Renal cortex interstitium (tissue), 11 donors: Measurements from ENCODE around the gene MBD4. TPM values are rescaled to one million over a fixed set of nuclear protein-coding genes. Genes with fewer than 3 reads are reported as not detected.
"Not testable (repeated sequence)": the region's sequence is repeated elsewhere in the genome, so short reads cannot be mapped to it uniquely, and the experiment has no call there.

ENCODE experiments used
- DNase-seq, 11 donors: peaks; one replicate each; pipeline ENCODE4 v3.0.0-alpha.2; 2013; ENCODE audit warnings: low read depth in 9 of 11, low spot score in 4 of 11; ENCODE audit errors: extremely low read depth in 1 of 11
- polyA plus RNA-seq, 3 donors: library from polyadenylated mRNA; unstranded; fragments of 120-200 nt; gene quantifications; one replicate each; pipeline ENCODE4 v1.2.1, GENCODE V29; 2013; ENCODE audit not compliant: insufficient read length in 3 of 3

The MBD4 gene
- polyA plus RNA-seq, 3 donors = 43.2 to 53.3 (median 49.5) TPM

GRCh38 chr3:129418041-129418973 is 21.4 kb downstream of the MBD4 start:
- DNase-seq = no peak

- peak in 5 of 11 donors; percentile 53 to 75 (median 74) for DNase-seq
These were observed 22.4 kb downstream of the MBD4 start for GRCh38 chr3:129417326-129417725.

GRCh38 chr3:129416415-129416814 is 23.3 kb downstream of the MBD4 start:
- no peak for DNase-seq

- DNase-seq = no peak
These were observed 23.9 kb downstream of the MBD4 start for GRCh38 chr3:129415830-129416229.

GRCh38 chr3:129415378-129415777 is 24.4 kb downstream of the MBD4 start:
- no peak for DNase-seq

GRCh38 chr3:129413687-129414506 is 25.9 kb downstream of the MBD4 start:
- no peak for DNase-seq

GRCh38 chr3:129413238-129413637 is 26.5 kb downstream of the MBD4 start:
- not testable (repeated sequence) for DNase-seq

GRCh38 chr3:129412542-129413198 is 27.1 kb downstream of the MBD4 start:
- no peak for DNase-seq

- no peak for DNase-seq
These were observed 28.8 kb downstream of the MBD4 start for GRCh38 chr3:129410971-129411370.

- DNase-seq = no peak
These were observed 30.2 kb downstream of the MBD4 start for GRCh38 chr3:129409541-129409940.

GRCh38 chr3:129404610-129405009 is 35.1 kb downstream of the MBD4 start:
- no peak for DNase-seq

GRCh38 chr3:129404130-129404529 is 35.6 kb downstream of the MBD4 start:
- DNase-seq = no peak

- no peak for DNase-seq
These were observed 36.3 kb downstream of the MBD4 start for GRCh38 chr3:129403450-129403849.

GRCh38 chr3:129402616-129403015 is 37.1 kb downstream of the MBD4 start:
- no peak for DNase-seq

GRCh38 chr3:129402210-129402609 is 37.5 kb downstream of the MBD4 start:
- no peak for DNase-seq

GRCh38 chr3:129399895-129400357 is 39.8 kb downstream of the MBD4 start:
- DNase-seq = peak in 2 of 11 donors; percentile 1 to 14

GRCh38 chr3:129399145-129399894 is 40.4 kb downstream of the MBD4 start:
- peak; percentile 89 to 98 (median 95) for DNase-seq

- DNase-seq = no peak
These were observed 41.0 kb downstream of the MBD4 start for GRCh38 chr3:129398803-129399144.
